ENCODE data around the gene NAALADL2.

DNA sequence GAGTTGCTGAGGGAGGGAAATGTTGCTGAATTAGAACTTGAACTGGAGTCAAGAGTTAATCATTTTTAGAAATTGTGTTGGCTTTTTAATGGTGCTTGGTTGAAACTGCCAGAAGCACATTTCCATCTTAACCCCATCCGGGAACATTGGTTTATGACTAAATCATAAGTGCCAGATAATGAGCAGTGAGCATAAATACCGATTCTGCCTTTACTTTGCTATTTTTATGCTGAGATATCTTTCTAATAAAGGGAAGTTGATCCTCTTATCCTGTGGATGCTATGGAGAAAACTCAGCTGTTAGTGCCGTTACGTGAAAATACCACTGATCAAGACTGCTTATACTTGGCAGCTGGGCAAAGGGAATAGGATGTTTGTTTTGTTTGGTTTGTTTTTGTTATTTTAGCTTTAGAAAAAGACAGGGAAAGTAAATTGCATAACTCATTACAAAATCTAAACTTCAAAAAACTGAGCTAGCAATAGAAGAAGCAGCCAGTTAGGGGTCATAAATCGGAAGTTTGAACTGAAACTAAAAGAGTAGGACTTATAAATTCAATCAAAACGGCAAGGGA lies 813.1 kb downstream of the NAALADL2 start:
- TF ChIP-seq, protein P1, sequence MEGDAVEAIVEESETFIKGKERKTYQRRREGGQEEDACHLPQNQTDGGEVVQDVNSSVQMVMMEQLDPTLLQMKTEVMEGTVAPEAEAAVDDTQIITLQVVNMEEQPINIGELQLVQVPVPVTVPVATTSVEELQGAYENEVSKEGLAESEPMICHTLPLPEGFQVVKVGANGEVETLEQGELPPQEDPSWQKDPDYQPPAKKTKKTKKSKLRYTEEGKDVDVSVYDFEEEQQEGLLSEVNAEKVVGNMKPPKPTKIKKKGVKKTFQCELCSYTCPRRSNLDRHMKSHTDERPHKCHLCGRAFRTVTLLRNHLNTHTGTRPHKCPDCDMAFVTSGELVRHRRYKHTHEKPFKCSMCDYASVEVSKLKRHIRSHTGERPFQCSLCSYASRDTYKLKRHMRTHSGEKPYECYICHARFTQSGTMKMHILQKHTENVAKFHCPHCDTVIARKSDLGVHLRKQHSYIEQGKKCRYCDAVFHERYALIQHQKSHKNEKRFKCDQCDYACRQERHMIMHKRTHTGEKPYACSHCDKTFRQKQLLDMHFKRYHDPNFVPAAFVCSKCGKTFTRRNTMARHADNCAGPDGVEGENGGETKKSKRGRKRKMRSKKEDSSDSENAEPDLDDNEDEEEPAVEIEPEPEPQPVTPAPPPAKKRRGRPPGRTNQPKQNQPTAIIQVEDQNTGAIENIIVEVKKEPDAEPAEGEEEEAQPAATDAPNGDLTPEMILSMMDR (IDR thresholded peaks at IDR 0.05): no peak
- no peak for TF ChIP-seq POLR2A (IDR thresholded peaks at IDR 0.05)

Measured in uterus (tissue), 2 donors.